MG63 (cell line): ENCODE data around the gene KRT6C. TPM values are rescaled to one million over a fixed set of nuclear protein-coding genes. Genes with fewer than 3 reads are reported as not detected.
A peak's percentile ranks its signal among the peaks of the same experiment; 100 is the strongest.
"Not testable (repeated sequence)": the region's sequence is repeated elsewhere in the genome, so short reads cannot be mapped to it uniquely, and the experiment has no call there.

Experiments used
- DNase-seq: peaks from one replicate; pipeline ENCODE4 v3.0.0-alpha.2; 2020
- H3K27me3 ChIP-seq: fragments of 250-450 bp; sonication (Bioruptor Pico); 2 replicates; pipeline ENCODE4 v1.5.1; 2020; ENCODE audit warnings: mild to moderate bottlenecking, moderate library complexity
- H3K36me3 ChIP-seq: fragments of 250-450 bp; sonication (Bioruptor Pico); 2 replicates; pipeline ENCODE4 v1.5.1; 2020; ENCODE audit warnings: mild to moderate bottlenecking, moderate library complexity
- H3K4me3 ChIP-seq: fragments of 250-450 bp; sonication (Bioruptor Pico); 2 replicates; pipeline ENCODE4 v1.5.1; 2020; ENCODE audit warnings: mild to moderate bottlenecking, moderate library complexity
- H3K9me3 ChIP-seq: fragments of 250-450 bp; sonication (Bioruptor Pico); 2 replicates; pipeline ENCODE4 v1.5.1; 2020; ENCODE audit warnings: mild to moderate bottlenecking, moderate library complexity
- total RNA-seq: library from RNA; depleted of rRNA; stranded (reverse); fragments of >200 nt; shearing (Covaris generic); gene quantifications from 2 replicates; pipeline ENCODE4 v1.2.3, GENCODE V29; 2014; ENCODE audit warnings: low replicate concordance

The KRT6C gene
- total RNA-seq, 1 experiment from 2014 or later, result not detected

GRCh38 chr12:52506858-52507715 lies 33.5 kb upstream of the KRT6C start:
- no peak for DNase-seq
- H3K36me3 ChIP-seq, result no peaks in the 10 kb centered on the region
- peaks cover 12% of the 10 kb centered on the region for H3K9me3 ChIP-seq
- H3K27me3 ChIP-seq, result no peaks in the 10 kb centered on the region
- H3K4me3 ChIP-seq, result no peak overlapping the region

- H3K4me3 ChIP-seq, result no peak overlapping the region
- no peaks in the 10 kb centered on the region for H3K27me3 ChIP-seq
- no peak for DNase-seq
- no peaks in the 10 kb centered on the region for H3K36me3 ChIP-seq
- no peaks in the 10 kb centered on the region; the same call in 1 of the 2 replicates for H3K9me3 ChIP-seq
Observed at GRCh38 chr12:52502877-52503276, 29.3 kb upstream of the KRT6C start.

- DNase-seq, result peak; percentile 43
Observed at GRCh38 chr12:52501490-52501889, 27.9 kb upstream of the KRT6C start.

GRCh38 chr12:52500574-52500973 lies 27.0 kb upstream of the KRT6C start:
- not testable (repeated sequence) for H3K27me3 ChIP-seq, H3K36me3 ChIP-seq, H3K4me3 ChIP-seq, DNase-seq, H3K9me3 ChIP-seq

More at GRCh38 chr12:52501490-52501889, 27.9 kb upstream of the KRT6C start:
- H3K27me3 ChIP-seq, result no peaks in the 10 kb centered on the region
- no peak overlapping the region for H3K4me3 ChIP-seq
- H3K36me3 ChIP-seq, result no peaks in the 10 kb centered on the region
- H3K9me3 ChIP-seq, result no peaks in the 10 kb centered on the region; the same call in 1 of the 2 replicates

GRCh38 chr12:52499806-52500560 lies 26.4 kb upstream of the KRT6C start:
- H3K9me3 ChIP-seq, result no peaks in the 10 kb centered on the region; the same call in 1 of the 2 replicates
- DNase-seq, result no peak
- H3K36me3 ChIP-seq, result no peaks in the 10 kb centered on the region
- no peak overlapping the region for H3K4me3 ChIP-seq
- H3K27me3 ChIP-seq, result no peaks in the 10 kb centered on the region

GRCh38 chr12:52498946-52499345 lies 25.3 kb upstream of the KRT6C start:
- no peaks in the 10 kb centered on the region for H3K27me3 ChIP-seq
- H3K36me3 ChIP-seq, result no peaks in the 10 kb centered on the region
- no peak for DNase-seq
- H3K4me3 ChIP-seq, result no peak overlapping the region
- H3K9me3 ChIP-seq, result no peaks in the 10 kb centered on the region; the same call in 1 of the 2 replicates

GRCh38 chr12:52497975-52498374 lies 24.4 kb upstream of the KRT6C start:
- H3K9me3 ChIP-seq, result no peaks in the 10 kb centered on the region; the same call in 1 of the 2 replicates
- no peaks in the 10 kb centered on the region for H3K36me3 ChIP-seq
- no peak for DNase-seq
- no peaks in the 10 kb centered on the region for H3K27me3 ChIP-seq
- no peak overlapping the region for H3K4me3 ChIP-seq

GRCh38 chr12:52496590-52497071 lies 23.0 kb upstream of the KRT6C start:
- no peaks in the 10 kb centered on the region for H3K27me3 ChIP-seq
- DNase-seq, result peak; percentile 84
- no peak overlapping the region for H3K4me3 ChIP-seq
- no peaks in the 10 kb centered on the region; the same call in 1 of the 2 replicates for H3K9me3 ChIP-seq
- H3K36me3 ChIP-seq, result no peaks in the 10 kb centered on the region

GRCh38 chr12:52496054-52496453 lies 22.4 kb upstream of the KRT6C start:
- Histone ChIP-seq H3K9me3 (no peaks in the 10 kb centered on the region; the same call in 1 of the 2 replicates), H3K4me3 (no peak overlapping the region), H3K27me3 (no peaks in the 10 kb centered on the region), H3K36me3 (no peaks in the 10 kb centered on the region)
- no peak for DNase-seq

- no peak overlapping the region for H3K4me3 ChIP-seq
- no peaks in the 10 kb centered on the region; the same call in 1 of the 2 replicates for H3K9me3 ChIP-seq
- H3K36me3 ChIP-seq, result no peaks in the 10 kb centered on the region
- no peaks in the 10 kb centered on the region for H3K27me3 ChIP-seq
- no peak for DNase-seq
Observed at GRCh38 chr12:52495389-52495788, 21.8 kb upstream of the KRT6C start.

GRCh38 chr12:52494518-52494917 lies 20.9 kb upstream of the KRT6C start:
- H3K36me3 ChIP-seq, result no peaks in the 10 kb centered on the region
- H3K27me3 ChIP-seq, result no peaks in the 10 kb centered on the region
- no peaks in the 10 kb centered on the region for H3K9me3 ChIP-seq
- no peak overlapping the region for H3K4me3 ChIP-seq
- no peak for DNase-seq

GRCh38 chr12:52494100-52494499 lies 20.5 kb upstream of the KRT6C start:
- Histone ChIP-seq H3K36me3 (no peaks in the 10 kb centered on the region), H3K4me3 (no peak overlapping the region), H3K27me3 (no peaks in the 10 kb centered on the region), H3K9me3 (no peaks in the 10 kb centered on the region)
- no peak for DNase-seq

- no peaks in the 10 kb centered on the region for H3K36me3 ChIP-seq
- no peak within 1 kb of the TSS for H3K4me3 ChIP-seq
- no peaks in the 10 kb centered on the region for H3K9me3 ChIP-seq
- no peak for DNase-seq
- no peaks in the 10 kb centered on the region for H3K27me3 ChIP-seq
Observed at GRCh38 chr12:52493172-52493571, 19.6 kb upstream of the KRT6C start, which contains the start of gene KRT6A. Gene KRT6A, minus strand, starts transcription at chr12:52493257. Its CDS starts 69 bp downstream, at chr12:52493188.

GRCh38 chr12:52492405-52492804 lies 18.8 kb upstream of the KRT6C start:
- H3K9me3 ChIP-seq, H3K4me3 ChIP-seq, DNase-seq, H3K27me3 ChIP-seq, H3K36me3 ChIP-seq: not testable (repeated sequence)

GRCh38 chr12:52491495-52491894 lies 17.9 kb upstream of the KRT6C start:
- H3K27me3 ChIP-seq, H3K9me3 ChIP-seq, H3K36me3 ChIP-seq, DNase-seq, H3K4me3 ChIP-seq: not testable (repeated sequence)

GRCh38 chr12:52488736-52489135 lies 15.1 kb upstream of the KRT6C start:
- no peaks in the 10 kb centered on the region for H3K36me3 ChIP-seq
- no peak overlapping the region for H3K4me3 ChIP-seq
- H3K9me3 ChIP-seq, result peaks cover 9% of the 10 kb centered on the region
- no peak for DNase-seq
- H3K27me3 ChIP-seq, result peaks cover 12% of the 10 kb centered on the region

GRCh38 chr12:52487744-52488443 lies 14.3 kb upstream of the KRT6C start:
- Histone ChIP-seq H3K27me3 (peaks cover 13% of the 10 kb centered on the region), H3K9me3 (peaks cover 13% of the 10 kb centered on the region)
- not testable (repeated sequence) for H3K4me3 ChIP-seq, H3K36me3 ChIP-seq, DNase-seq
